ENCODE results near the gene CLMN.
A peak's percentile ranks its signal among the peaks of the same experiment; 100 is the strongest.
"Not testable (repeated sequence)": the region's sequence is repeated elsewhere in the genome, so short reads cannot be mapped to it uniquely, and the experiment has no call there.

The CLMN gene

GRCh38 chr14:95189367-95190132 lies 130.2 kb downstream of the CLMN start:
- DNase-seq: no peak

GRCh38 chr14:95188380-95188779 lies 131.3 kb downstream of the CLMN start:
- DNase-seq: no peak

- no peak for DNase-seq
Measured at GRCh38 chr14:95185767-95186392, 133.8 kb downstream of the CLMN start.

- DNase-seq: no peak
Measured at GRCh38 chr14:95185033-95185766, 134.5 kb downstream of the CLMN start.

- DNase-seq: no peak
Measured at GRCh38 chr14:95184413-95184790, 135.3 kb downstream of the CLMN start.

- DNase-seq: no peak
Measured at GRCh38 chr14:95183532-95184412, 135.9 kb downstream of the CLMN start.

- DNase-seq: no peak
Measured at GRCh38 chr14:95183082-95183481, 136.6 kb downstream of the CLMN start.

GRCh38 chr14:95182379-95182778 lies 137.3 kb downstream of the CLMN start:
- no peak for DNase-seq

- no peak for DNase-seq
Measured at GRCh38 chr14:95180966-95181741, 138.6 kb downstream of the CLMN start.

GRCh38 chr14:95175670-95176069 lies 144.0 kb downstream of the CLMN start:
- not testable (repeated sequence) for DNase-seq

- no peak for DNase-seq
Measured at GRCh38 chr14:95174184-95174792, 145.4 kb downstream of the CLMN start.

- no peak for DNase-seq
Measured at GRCh38 chr14:95173518-95173917, 146.2 kb downstream of the CLMN start.

GRCh38 chr14:95167177-95167576 lies 152.5 kb downstream of the CLMN start:
- no peak for DNase-seq

- no peak for DNase-seq
Measured at GRCh38 chr14:95165517-95165916, 154.2 kb downstream of the CLMN start.

GRCh38 chr14:95164506-95164905 lies 155.2 kb downstream of the CLMN start:
- no peak for DNase-seq

GRCh38 chr14:95163666-95164065 lies 156.0 kb downstream of the CLMN start:
- no peak for DNase-seq

GRCh38 chr14:95163132-95163531 lies 156.6 kb downstream of the CLMN start:
- no peak for DNase-seq

GRCh38 chr14:95162641-95163040 lies 157.1 kb downstream of the CLMN start:
- no peak for DNase-seq

GRCh38 chr14:95157327-95158189 lies 162.2 kb downstream of the CLMN start, which contains the start of gene DICER1:
Gene DICER1, minus strand, starts transcription at chr14:95157529. Its CDS starts 24,071 bp downstream, at chr14:95133458.
- DNase-seq: peak; percentile 19

GRCh38 chr14:95157048-95157326 lies 162.7 kb downstream of the CLMN start:
- no peak for DNase-seq

All from NCI-H2029 treated with DMSO at 0.1 percent for 48 hours (cell line).